NCI-H510A (cell line): ENCODE results near the gene STPG1.
"Not testable (repeated sequence)": the region's sequence is repeated elsewhere in the genome, so short reads cannot be mapped to it uniquely, and the experiment has no call there.

Experiments used
- DNase-seq: peaks from one replicate; lab custom pipeline; 2025; lab: John Stamatoyannopoulos, UW

STPG1 gene, protein sequence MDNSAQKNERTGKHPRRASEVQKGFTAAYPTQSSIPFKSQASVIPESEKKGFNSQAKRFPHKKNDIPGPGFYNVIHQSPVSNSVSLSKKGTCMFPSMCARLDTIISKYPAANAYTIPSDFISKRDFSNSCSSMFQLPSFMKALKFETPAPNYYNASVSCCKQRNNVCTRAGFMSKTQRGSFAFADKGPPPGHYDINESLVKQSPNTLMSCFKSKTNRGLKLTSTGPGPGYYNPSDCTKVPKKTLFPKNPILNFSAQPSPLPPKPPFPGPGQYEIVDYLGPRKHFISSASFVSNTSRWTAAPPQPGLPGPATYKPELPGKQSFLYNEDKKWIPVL

DNA sequence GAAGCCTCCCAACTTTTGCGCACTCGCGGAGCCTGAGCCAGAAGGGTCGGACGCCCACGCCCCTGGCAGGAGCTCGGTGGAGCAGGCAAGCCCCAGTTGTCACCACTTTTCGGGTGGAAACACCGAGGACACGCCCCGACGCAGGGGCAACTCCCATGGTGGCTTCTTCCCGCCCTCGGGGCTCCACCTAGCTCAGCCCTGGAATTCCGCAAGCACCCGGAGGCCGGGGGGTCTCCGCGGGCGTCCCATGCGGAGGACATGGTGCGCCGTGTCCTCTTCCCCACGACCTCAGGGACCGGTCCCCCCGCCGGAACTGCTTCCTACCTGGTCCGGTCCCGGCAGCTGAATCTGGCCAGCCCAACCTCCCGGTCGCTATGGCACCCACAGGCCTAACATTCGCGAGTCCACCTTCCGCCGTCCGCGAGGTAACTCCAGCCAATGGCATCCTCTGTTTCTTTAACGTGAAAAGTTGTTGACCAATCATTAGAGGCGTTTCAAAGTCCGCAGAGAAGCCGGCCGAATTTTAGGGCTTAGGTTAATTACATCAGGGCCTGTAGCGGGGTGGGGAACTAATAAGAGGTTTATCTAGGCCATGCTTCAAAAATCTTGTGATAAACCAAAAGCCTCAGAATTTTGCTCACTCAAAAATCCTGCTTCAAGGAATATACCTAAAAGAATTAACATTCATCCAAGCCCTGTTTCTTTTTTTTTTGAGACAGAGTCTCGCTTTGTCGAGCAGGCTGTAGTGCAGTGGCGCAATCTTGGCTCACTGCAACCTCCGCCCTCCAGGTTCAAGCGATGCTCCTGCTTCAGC lies at the start of gene STPG1:
Gene STPG1, minus strand, starts transcription at position 433 of the 814 bp plus-strand sequence. CDS start 12,394 bp downstream, outside the sequence.
- peak; percentile 77 for DNase-seq

DNA sequence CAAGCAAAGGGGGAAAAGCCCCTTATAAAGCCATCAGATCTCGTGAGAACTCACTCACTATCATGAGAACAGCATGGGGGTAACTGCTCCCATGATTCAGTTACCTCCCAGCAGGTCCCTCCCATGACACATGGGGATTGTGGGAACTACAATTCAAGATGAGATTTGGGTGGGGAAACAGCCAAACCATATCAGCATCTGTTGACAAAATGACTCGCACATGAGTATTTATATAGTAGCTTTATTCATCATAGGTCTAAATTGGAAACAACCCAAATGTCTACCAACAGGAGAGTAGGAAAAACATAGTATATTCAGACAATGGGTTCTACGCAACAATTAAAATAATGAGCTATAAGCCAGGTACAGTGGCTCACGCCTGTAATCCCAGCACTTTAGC lies 48.5 kb upstream of the STPG1 start:
- DNase-seq, result not testable (repeated sequence)

DNA sequence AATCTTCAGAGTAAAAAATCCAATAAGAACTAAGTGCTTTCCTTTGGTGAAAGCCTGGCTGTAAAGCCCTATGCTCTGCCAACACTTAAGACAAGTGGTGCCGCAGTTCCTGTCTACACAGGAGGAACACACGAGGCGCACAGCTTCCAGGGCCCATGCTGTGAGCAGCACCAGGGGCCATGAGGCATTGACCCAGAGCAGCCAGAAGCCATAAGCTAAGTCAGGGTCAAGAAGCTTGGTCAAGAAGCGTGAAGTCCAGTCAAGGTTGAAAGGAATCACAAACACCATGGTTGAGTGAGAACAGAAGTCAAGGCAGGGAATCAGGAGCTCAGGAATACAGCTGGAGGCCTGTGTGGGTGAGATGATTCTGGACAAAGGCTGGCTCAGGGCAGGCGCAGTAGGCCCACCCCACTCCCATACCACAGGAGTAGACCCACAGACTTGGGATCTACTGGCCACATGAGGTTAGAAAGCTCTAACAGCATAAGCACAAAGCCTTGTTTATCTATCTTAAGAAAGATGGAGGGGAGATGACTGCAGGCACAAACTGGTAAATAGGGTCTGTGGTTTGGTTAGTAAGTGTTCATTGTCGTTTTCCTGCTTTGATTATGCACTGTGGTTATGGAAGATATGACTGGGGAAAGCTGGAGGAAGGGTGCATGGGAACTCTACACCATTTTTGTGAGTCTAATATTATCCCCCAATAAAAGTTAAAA lies 46.1 kb upstream of the STPG1 start:
- no peak for DNase-seq

DNA sequence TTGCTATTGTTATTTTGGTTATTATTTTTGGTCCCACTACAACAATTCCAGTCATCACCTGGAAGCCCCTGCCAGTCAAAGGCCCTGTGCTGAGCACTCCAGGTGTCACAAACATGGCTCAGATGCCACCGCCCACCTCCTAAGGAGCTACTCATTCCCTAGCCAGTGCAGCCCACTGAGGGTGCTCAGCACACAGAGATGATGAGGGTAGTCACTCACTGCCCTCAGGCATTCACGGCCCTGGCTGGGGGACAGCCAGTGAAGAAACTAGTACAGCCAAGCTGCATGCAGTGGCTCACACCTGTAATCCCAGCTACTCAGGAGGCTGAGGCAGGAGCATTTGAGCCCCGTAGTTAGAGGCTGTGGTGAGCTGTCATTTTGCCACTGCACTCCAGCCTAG lies 44.3 kb upstream of the STPG1 start:
- DNase-seq, result no peak

DNA sequence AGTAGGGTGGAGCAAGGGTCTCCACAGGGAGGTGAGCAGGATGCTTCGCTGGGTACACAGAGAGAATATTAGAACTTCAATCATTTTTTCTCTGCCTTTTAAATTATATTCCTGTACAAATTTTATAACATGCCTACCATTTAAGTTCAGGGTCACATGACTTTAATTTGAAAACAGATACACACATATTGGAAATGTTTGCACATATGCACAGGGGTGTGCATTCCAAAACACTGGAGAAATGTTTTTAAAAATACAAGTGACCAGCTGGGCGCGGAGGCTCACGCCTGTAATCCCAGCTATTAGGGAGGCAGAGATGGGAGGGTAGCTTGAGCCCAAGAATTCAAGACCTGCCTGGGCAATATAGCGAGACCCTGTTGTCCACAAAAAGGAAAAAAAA lies 41.7 kb upstream of the STPG1 start:
- DNase-seq, result no peak

DNA sequence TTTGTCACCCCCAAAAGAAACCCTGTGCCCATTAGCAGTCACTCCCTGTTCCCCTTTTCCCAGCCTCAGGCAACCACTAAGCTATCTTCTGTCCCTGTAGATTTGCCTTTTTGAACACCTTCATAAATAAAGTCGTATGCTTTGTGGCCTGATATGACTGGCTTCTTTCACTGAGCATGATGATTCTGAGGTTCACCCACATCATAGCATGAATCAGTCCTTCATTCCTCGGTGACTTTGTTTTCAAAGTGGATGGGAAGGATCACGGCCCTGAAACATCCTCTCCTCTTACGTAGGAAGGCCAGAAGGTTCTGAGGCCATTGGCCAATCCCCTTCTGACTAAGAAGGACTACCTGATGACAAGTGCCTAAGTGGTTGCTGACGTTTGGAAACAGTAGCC lies 41.1 kb upstream of the STPG1 start:
- DNase-seq, result no peak

DNA sequence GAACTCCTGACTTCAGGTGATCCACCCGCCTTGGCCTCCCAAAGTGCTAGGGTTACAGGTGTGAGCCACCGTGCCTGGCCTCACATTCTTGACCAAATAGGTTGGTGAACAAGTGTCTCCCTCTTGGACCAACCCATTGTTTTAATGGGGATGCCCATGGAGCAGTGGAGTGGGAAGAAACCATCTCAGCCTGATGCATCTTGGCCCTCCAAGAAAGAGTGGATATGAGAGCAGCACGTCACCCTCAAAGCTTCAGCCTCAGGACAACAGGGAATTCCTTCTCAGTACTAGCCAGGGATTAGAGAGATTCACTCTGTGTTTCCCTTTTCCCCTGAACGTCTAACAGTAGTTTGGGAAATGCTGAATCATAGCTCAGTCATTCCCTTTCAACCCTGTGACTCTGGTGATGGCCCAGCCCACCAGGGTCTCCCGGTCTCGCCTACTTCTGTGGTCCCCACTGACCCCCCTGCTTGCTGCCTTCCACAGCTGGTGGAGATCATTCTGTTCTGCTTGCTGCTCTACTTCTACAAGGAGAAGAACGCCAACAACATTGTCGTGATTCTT lies 39.4 kb upstream of the STPG1 start:
- no peak for DNase-seq

DNA sequence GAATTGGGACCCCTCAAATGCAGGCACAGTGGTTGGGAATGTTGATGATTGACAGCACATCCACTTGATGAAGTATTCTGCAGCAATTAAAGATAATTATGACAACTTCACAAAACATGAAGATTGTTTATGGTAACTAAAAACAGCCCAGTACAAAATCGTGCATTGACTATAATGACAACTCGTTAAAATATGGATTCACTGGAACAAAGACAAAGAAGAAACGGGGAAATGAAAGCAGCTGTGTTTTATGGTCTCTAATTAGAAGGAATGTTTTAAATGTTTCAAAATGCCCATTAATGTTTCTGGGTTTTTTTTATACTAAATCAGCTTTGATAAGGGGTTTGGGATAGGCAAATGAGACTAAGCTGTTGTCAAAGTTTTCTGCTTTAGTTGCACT lies 38.2 kb upstream of the STPG1 start:
- no peak for DNase-seq

DNA sequence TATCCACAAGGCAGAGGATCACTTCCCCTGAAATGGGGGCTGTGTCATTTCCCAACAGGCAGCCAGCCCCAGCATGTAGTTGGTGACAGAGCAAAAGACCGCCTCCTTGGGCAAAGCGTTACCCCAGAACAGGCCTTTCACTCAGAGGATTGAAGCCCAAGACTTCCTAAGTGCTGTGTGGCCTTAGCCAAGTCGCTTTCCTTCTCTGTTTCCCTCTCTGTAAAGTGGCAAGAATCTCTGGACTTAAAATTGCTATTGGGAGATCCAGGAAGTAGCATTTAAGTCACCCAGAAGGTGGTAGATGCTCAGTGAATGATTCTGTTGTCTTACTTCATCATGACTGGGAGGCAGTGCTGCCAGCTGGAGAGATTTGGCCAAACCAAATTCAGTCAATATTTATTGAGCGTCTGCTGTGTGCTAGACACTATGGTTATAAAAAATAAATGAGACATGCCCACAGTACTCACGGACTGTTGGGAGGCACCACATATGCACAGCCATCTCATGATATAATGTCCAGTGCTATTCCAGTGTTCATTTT lies 37.3 kb upstream of the STPG1 start:
- no peak for DNase-seq

DNA sequence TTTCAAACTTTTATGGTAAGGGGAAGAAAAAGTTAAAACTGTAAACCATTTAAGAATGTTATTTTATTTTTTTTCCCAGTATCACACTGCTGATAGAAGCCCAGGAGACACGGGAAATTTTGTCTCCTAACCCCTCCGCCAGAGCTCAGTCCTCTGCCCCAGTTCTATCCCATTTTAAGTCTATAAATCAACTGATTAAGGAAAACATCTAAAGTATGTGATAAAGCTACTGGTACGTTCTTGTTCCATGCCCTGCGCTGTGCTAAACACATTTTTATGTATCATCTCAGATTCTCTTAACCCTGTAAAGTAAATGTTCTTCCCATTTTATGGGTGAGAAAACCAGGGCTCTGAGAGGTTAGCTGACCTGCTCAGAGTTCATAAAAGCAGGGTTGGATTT lies 36.7 kb upstream of the STPG1 start:
- DNase-seq, result no peak

DNA sequence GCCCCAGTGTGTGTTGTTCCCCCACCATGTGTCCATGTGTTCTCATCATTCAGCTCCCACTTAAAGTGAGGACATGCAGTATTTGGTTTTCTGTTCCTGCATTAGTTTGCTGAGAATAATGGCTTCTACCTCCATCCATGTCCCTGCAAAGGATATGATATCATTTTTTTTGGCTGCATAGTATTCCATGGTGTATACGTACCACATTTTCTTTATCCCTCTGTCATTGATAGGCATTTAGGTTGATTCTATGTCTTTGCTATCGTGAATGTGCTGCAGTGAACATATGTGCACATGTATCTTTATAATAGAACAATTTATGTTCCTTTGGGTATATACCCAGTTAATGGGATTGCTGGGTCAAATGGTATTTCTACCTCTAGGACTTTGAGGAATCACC lies 32.9 kb upstream of the STPG1 start:
- not testable (repeated sequence) for DNase-seq

DNA sequence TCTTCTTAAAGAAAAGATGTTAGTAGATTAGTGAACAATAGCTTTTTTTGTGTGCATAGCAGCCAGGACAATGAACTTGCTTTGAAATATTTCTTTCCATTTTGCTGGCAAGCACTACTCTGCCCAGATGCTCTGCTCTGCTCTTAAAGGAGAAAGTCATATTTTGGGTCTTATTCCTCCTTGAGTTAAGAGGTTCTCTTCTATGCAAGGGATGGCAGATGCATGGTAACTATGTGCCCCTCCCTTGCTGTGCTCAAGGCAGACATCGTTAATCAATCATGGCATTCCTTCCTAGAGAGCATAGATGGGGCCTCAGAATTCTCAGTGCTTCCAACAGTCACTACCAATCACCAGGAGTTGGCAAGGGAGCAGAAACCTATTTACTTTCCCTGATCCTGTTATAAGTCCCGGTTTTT lies 29.7 kb upstream of the STPG1 start:
- no peak for DNase-seq

DNA sequence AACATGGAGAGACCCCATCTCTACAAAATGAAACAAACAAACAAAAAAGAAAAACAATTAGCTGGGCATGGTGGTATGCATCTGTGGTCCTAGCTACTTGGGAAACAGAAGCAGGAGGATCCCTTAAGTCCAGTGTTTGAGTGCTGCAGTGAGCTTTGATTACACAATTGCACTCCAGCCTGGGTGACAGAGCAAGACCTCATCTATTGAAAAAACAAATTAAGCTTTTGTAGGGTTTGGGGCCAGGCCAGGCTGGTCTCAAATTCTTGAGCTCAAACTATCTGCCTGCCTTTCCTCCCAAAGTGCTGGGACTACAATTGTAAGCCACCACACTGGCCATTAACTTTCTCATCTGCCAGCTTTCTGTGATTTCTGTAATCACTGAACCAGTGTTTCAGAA lies 29.2 kb upstream of the STPG1 start:
- DNase-seq, result no peak

DNA sequence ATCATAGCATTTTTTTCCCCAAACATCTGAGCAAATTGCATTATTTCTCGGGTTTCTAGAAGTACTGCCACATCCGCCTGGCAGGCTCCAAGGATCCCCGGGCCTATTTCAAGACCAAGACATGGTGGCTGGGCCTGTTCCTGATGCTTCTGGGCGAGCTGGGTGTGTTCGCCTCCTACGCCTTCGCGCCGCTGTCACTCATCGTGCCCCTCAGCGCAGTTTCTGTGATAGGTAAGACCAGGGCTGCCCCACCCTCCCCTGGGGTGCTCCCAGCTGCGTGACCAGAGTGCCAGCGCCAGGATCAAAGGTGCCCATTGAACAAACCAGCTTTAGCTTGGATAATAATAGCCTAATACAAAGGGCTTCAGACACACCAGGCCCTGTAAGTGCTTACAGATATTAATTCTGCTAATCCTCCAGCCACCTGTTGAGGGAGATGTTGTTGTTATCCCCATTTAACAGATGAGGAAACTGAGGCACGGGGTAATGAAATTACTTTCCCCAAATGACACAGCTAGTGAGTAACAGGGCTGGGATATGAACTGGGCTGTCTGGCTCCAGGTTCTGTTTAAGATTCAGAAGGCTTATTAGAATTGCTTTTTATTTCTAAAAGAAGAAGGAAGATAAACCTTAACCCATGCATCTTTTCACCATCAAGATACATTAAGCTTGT lies 28.6 kb upstream of the STPG1 start:
- no peak for DNase-seq

DNA sequence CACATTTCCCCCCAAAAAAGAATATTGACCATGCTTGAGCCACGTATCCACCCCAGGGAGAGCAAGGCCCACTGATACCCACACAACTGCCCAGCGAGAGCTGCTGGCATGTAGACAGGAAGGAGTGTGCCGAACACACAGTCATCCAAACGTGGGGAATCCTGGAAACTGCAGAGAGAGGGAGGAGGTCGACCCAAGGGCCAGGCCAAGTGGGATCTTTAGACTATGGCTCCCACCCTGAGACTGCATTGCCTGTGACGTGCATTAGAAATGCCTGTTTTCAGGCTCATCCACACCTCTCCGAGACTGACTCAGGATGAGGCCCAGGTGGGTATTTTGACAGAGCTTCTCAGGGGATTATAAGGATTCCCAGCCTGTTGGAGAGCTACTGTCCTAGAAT lies 27.9 kb upstream of the STPG1 start:
- DNase-seq, result no peak

DNA sequence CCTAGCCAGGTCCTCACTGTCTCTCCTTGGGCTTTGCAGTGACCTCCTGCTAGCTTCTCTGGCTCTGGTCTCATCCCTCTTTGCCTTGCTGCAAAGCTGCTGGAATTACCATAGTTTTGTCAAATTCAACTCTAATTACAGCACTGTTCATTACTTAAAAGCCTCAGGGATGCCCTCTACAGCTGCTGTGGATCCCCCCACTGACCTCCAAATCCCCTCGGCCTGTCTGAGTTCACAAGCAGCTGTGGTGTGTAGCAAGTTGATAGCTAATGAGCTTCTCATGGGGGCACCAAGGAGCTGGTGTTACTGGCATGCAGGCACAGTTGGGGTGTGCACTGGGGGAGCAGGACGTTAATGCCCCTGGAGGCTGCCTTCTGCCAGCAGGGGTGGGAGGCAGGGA lies 26.9 kb upstream of the STPG1 start:
- DNase-seq, result no peak

DNA sequence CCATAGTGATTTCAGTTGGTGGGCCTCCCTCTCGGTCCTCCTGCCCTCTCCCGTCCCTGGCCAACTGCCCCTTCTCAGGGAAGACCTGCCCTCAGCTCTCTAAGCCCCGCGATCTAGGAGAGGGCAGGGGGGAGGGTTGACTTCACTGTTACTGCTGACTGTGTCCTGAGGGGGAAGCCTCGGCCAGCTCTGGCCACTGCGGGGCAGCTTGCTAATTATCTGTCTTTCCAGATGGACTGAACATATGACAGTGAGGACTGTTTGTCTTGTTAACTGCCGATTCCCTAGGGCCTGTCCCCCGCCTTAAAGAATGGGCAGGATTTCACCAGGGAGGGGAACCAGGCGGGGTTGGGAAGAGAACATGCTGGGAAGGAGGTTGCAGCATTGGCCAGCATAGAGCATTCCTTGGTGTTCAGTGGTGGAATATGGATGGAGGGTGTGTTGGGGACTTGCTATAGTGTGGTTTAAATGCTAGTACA lies 24.9 kb upstream of the STPG1 start:
- DNase-seq, result no peak

DNA sequence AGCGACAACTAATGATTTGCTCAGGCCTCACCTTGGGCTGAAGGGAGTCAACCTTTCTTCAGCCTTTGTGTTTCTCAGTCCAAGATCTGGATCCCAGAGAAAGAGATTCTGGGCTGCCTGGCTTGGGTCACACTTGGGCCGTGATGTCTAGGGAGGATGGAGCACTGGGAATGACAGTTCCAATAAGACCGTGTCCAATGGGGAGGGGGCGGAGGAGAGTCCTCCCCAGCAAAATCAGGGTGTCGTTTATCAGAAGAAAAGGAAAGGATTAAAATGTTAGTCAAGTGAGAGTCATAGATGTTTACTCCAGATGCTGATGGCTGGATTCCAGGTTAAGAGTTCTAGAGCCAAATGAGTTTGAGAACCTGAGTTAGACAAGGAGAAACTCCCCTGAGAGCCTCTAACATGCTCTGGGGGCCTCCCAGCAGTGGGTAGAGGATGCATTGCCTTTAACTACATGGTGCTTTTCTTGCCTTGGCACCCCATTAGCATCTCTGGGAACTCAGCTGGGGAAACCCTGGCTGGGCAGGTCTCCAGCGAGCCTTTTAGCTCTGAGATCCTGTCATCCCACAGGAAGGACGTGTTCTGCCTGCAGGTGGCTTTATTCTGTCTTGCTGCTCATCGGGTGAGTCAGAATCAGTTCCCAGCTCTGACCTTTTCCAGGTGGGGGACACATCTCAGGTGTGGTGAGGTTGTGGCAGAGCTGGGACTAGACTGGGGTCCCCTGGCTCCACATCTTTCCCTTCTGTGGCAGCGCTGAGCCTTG lies 24.2 kb upstream of the STPG1 start:
- no peak for DNase-seq

DNA sequence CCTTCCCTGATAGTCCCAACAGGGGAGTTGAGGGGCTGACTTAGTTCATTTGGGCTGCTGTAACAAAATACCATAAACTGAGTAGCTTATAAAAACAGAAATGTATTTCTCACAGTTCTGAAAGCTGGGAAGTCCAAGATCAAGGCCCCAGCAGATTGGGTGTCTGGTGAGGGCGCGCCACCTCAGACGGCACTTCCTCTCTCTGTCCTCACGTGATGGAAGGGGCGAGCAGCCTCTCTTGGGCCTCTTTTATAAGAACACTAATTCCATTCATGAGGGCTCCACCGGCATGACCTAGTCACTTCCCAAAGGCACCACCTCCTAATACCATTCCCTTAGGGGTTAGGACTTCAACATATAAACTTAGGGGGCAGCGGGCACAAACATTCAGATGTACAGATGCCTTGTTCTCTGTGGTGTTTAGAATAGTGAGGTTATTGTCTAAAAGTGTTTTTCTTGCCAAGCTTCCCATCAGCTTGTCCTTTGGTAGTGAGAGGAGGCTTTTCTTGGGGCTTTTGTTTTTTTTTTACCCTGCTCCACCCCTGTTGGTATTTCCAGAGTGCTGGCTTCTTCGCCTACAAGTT lies 22.3 kb upstream of the STPG1 start:
- DNase-seq, result no peak

DNA sequence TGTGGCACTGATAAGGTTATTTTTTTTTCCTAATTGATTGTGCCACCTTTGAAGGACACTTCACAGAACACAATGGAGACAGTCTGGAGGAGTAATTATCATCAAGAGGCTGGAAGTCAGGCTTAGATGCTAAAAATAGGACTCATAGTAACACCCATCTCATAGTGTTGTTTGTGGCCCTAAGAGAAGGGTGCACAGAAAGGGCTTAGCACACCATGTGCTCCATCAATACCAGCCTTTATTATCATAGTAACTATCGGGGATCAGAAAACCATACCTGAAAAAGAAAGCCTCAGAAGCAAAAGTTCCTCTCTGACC lies 13.9 kb upstream of the STPG1 start:
- no peak for DNase-seq
